Naive B cell (primary cell): ENCODE data around the gene MAP3K13. TPM values are rescaled to one million over a fixed set of nuclear protein-coding genes. Genes with fewer than 3 reads are reported as not detected.

Experiments
- ATAC-seq, 2 donors: fragments of 150-1000 bp; cut with Tn5 transposase; 2 replicates each; pipeline ENCODE4 v1.10.0; 2021; ENCODE audit warnings: low read depth in 2 of 2, mild to moderate bottlenecking in 2 of 2, moderate library complexity in 2 of 2
- DNase-seq: peaks from one replicate; pipeline ENCODE4 v3.0.0; 2022
- H3K27ac Mint-ChIP-seq, 6 donors: one replicate each; pipeline ENCODE4 v1.8.0; 2020 to 2022; ENCODE audit warnings: mild to moderate bottlenecking in 6 of 6, mixed read lengths in 6 of 6, moderate library complexity in 5 of 6, inconsistent platforms in 2 of 6
- H3K27me3 Mint-ChIP-seq, 3 donors: one replicate each; pipeline ENCODE4 v1.8.0; 2021 to 2022; ENCODE audit warnings: mixed read lengths in 3 of 3, mild to moderate bottlenecking in 1 of 3
- H3K36me3 Mint-ChIP-seq, 2 donors: one replicate each; pipeline ENCODE4 v1.8.0; 2020 to 2022; ENCODE audit warnings: mixed read lengths in 2 of 2, inconsistent platforms in 1 of 2, mild to moderate bottlenecking in 1 of 2
- H3K4me1 Mint-ChIP-seq, 3 donors: one replicate each; pipeline ENCODE4 v1.8.0; 2020 to 2022; ENCODE audit warnings: mixed read lengths in 3 of 3, inconsistent platforms in 1 of 3, mild to moderate bottlenecking in 1 of 3, moderate library complexity in 1 of 3
- H3K4me3 Mint-ChIP-seq, 8 donors: one replicate each; pipeline ENCODE4 v1.8.0; 2020 to 2022; ENCODE audit warnings: mild to moderate bottlenecking in 8 of 8, mixed read lengths in 8 of 8, moderate library complexity in 8 of 8, inconsistent platforms in 2 of 8
- H3K9me3 Mint-ChIP-seq, 7 donors: one replicate each; pipeline ENCODE4 v1.8.0; 2020 to 2022; ENCODE audit warnings: mixed read lengths in 7 of 7, mild to moderate bottlenecking in 5 of 7, inconsistent platforms in 2 of 7, moderate library complexity in 1 of 7
- polyA plus RNA-seq, 6 donors: library from polyadenylated mRNA; unstranded; fragments of 300-500 nt; fragmentation: Illumina TruSeq; gene quantifications; one replicate each; pipeline ENCODE4 v1.2.3, GENCODE V29; 2021; ENCODE audit warnings: low read depth in 6 of 6

Gene MAP3K13, protein sequence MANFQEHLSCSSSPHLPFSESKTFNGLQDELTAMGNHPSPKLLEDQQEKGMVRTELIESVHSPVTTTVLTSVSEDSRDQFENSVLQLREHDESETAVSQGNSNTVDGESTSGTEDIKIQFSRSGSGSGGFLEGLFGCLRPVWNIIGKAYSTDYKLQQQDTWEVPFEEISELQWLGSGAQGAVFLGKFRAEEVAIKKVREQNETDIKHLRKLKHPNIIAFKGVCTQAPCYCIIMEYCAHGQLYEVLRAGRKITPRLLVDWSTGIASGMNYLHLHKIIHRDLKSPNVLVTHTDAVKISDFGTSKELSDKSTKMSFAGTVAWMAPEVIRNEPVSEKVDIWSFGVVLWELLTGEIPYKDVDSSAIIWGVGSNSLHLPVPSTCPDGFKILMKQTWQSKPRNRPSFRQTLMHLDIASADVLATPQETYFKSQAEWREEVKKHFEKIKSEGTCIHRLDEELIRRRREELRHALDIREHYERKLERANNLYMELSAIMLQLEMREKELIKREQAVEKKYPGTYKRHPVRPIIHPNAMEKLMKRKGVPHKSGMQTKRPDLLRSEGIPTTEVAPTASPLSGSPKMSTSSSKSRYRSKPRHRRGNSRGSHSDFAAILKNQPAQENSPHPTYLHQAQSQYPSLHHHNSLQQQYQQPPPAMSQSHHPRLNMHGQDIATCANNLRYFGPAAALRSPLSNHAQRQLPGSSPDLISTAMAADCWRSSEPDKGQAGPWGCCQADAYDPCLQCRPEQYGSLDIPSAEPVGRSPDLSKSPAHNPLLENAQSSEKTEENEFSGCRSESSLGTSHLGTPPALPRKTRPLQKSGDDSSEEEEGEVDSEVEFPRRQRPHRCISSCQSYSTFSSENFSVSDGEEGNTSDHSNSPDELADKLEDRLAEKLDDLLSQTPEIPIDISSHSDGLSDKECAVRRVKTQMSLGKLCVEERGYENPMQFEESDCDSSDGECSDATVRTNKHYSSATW
- polyA plus RNA-seq, result 10 to 100 TPM; 39.9 to 64.9 (median 57.6) TPM

DNA sequence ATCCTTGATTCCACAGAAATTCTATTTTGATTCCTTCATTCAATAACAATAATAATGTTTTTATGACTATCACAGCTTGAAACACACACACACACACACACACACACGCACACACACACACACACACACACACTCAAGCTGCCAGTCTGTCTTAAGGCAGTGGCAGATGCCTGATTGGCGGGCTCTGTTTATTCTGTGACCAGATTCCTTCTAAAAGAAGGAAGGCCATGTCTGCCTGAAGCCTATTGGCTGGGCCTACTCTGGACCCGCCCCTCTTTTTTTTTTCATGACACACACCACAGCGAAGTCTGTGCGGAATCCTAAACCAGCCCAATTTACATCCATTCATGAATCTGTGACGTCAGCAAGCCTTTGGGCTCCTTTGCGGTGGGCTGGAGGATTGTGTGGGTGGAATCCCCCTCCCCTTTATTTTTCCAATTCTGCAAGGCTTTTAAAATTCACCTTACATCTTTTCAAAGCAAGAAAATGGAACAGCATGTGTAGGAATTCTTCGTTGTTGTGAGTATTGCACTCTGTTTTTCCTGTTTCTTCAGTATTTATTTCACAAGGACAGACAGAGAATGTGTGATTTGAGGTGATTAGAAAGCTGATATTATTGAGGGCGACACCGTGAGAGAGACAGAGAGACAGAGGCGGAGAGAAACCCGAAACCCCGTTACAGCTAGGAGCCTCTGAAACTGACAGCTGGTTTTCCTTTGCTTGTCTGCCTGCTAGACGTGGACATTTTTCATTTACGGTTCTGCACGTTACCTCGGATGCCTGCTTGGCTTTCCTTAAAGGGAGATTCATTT, at the start of gene MAP3K13:
MAP3K13 (plus strand) TSS at position 287 of the 812 bp plus-strand sequence. CDS start 65,446 bp downstream, outside the sequence.
- DNase-seq (peak; percentile 44), ATAC-seq (peak; percentile 95 to 97)
- H3K4me1 Mint-ChIP-seq, result peaks cover 8 to 15% (median 12%) of the 10 kb centered on the region in 3 donors
- H3K36me3 Mint-ChIP-seq, result peaks cover 0 to 5% of the 10 kb centered on the region in 2 donors
- H3K27me3 Mint-ChIP-seq, result peaks cover 27 to 42% (median 38%) of the 10 kb centered on the region in 3 donors
- H3K4me3 Mint-ChIP-seq, result peak within 1 kb of the TSS; percentile 82 to 91 (median 88)
- no peaks in the 10 kb centered on the region for H3K9me3 Mint-ChIP-seq
- peak within 1 kb of the TSS in 3 of 6 donors; percentile 4 to 86 (median 57) for H3K27ac Mint-ChIP-seq

DNA sequence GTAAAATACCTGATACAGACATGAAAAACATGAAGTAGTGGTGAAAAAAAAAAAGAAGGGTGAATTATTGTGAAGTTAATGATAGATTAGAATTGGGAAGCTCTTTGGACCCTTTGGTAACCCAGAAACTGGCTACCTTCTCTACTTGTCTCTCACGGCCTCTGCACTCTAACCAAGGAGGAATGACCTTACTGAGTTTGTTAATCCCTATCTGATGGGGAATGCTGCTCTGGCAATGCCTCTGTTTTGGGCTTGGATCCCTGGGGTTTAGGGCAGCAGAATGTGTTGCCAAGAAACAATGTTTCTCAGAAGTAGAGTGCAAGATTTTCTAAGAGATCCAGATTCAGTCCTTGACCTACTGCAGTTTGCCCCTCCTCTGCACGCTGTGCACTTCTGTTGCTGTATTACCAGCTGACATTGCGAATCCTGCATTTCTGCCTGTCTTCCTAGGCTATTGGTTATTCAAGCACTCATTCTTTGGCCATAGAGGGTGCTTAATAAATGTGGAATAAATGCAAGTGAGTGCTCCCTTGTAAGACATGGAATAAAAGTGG, 49.2 kb upstream of the MAP3K13 start:
- Mint-ChIP-seq H3K27ac (peak overlapping the region in 1 of 6 donors; percentile 39), H3K9me3 (peaks cover 6 to 22% (median 12%) of the 10 kb centered on the region in 7 donors), H3K4me1 (no peaks in the 10 kb centered on the region), H3K4me3 (no peak overlapping the region), H3K27me3 (peaks cover 0 to 6% (median 0%) of the 10 kb centered on the region in 3 donors), H3K36me3 (peaks cover 19 to 22% of the 10 kb centered on the region in 2 donors)
- DNase-seq (no peak), ATAC-seq (no peak)

DNA sequence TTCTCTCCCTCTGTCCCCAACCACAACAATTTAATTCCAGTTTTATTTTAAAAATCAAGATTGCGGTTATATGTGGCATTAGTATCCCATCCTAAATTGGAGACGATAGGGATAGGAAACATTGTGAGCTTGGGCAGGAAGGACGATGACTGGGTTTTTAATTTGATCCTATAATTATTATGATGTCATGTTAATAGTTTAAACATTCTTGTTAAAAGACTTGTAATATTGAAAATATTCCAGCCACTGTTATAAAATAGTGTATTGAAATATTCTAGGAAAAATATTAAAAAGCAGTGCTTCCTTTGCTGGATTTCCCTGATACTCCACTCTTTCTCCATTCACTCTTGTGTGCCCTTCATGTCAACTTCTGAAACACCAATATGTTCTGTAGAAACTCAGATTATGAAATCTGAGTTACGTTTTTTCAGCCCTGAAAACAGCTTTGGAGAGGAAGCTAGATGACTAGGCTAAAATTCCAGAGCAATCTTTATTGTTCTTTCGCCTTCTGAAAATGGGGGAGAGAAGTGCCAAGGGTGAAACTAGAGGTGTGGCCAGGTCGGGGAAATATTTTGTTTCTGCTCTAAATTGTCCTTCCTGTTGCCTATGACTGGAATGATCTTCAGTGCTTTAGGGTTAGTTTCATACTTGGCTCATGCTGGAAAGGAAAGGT, 46.1 kb upstream of the MAP3K13 start:
- Mint-ChIP-seq H3K27ac (no peak overlapping the region), H3K27me3 (peaks cover 0 to 6% (median 0%) of the 10 kb centered on the region in 3 donors), H3K9me3 (no peaks in the 10 kb centered on the region), H3K4me1 (no peaks in the 10 kb centered on the region), H3K36me3 (no peaks in the 10 kb centered on the region), H3K4me3 (no peak overlapping the region)
- DNase-seq (no peak), ATAC-seq (no peak)

DNA sequence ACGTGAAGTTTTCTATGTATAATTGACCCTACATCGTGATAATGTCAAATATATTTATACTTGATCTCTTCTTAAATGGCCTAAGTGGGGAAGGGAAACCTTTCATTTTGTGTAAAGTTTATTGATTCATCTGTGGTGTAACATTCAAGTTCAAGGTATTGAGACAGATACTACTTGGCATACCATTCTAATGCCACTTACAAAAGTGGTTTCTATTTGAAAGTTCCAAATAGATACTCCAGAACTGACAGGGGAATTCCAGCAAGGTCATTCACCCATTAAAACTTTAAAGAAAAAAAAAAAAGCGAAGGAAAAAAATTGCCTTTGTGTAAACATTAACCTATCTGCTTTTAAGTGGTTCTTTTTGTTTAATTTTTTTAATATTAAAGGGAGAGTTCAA, 45.3 kb upstream of the MAP3K13 start:
- Mint-ChIP-seq H3K4me1 (no peaks in the 10 kb centered on the region), H3K27me3 (peaks cover 0 to 6% (median 0%) of the 10 kb centered on the region in 3 donors), H3K4me3 (no peak overlapping the region), H3K36me3 (no peaks in the 10 kb centered on the region), H3K27ac (no peak overlapping the region), H3K9me3 (no peaks in the 10 kb centered on the region)
- DNase-seq, result no peak
- ATAC-seq, result no peak

DNA sequence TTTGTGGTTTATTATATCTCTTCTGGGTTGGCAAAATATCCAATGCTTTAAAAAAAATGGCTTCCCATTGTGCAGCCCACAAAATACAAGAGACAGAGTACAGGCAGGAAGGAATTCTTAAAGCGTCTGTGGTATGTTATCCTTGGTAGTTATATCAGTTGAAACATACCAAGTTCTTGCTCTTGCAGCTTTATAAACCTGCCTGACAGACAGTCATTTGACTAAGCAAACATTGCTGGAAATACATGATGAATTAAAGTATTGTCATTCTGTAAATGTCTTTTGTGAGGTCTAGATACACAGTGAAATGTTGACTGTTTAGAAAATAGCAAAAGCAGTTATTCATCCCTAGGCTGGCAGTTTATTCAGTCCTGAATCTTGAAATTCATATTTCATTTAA, 44.8 kb upstream of the MAP3K13 start:
- H3K27ac Mint-ChIP-seq, result no peak overlapping the region
- no peaks in the 10 kb centered on the region for H3K4me1 Mint-ChIP-seq
- H3K9me3 Mint-ChIP-seq, result no peaks in the 10 kb centered on the region
- DNase-seq (no peak), ATAC-seq (no peak)
- H3K36me3 Mint-ChIP-seq, result no peaks in the 10 kb centered on the region
- peaks cover 0 to 6% (median 0%) of the 10 kb centered on the region in 3 donors for H3K27me3 Mint-ChIP-seq
- H3K4me3 Mint-ChIP-seq, result no peak overlapping the region

DNA sequence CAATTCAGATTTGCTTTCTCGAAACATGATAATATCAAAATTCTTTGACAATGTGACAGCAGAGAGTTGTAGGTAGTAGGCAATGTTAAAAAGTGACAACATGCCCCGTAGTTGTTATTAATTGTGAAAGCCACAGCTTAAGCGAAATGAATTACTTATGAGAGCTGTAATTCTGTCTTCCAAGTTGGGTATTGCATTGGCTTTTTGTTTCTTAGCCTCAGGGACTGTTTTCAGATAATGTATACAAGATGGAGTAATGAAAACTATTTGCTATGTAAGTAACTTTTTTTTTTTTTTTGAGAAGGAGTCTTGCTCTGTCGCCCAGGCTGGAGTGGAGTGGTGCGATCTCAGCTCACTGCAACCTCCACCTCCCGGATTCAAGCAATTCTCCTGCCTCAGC, 43.1 kb upstream of the MAP3K13 start:
- Mint-ChIP-seq H3K4me1 (no peaks in the 10 kb centered on the region), H3K27me3 (peaks cover 0 to 6% (median 0%) of the 10 kb centered on the region in 3 donors), H3K9me3 (no peaks in the 10 kb centered on the region)

DNA sequence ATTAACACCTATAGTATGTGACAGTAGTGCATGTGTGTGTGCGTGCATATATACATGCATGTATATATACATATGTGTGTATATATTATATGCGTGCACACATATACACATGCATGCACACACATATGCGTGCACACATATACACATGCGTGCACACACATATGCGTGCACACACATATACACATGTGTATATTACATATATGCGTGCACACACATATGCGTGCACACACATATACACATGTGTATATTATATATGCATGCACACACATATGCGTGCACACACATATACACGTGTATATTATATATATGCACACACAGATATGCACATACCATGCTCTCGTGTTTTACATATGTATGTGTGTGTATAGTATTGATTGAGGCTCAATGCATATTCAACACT, 42.0 kb upstream of the MAP3K13 start:
- peaks cover 0 to 9% (median 5%) of the 10 kb centered on the region in 3 donors for H3K27me3 Mint-ChIP-seq
- no peak overlapping the region for H3K27ac Mint-ChIP-seq
- peaks cover 0 to 3% (median 0%) of the 10 kb centered on the region in 3 donors for H3K4me1 Mint-ChIP-seq
- H3K9me3 Mint-ChIP-seq, result no peaks in the 10 kb centered on the region
- ATAC-seq, result no peak
- H3K4me3 Mint-ChIP-seq, result no peak overlapping the region
- H3K36me3 Mint-ChIP-seq, result no peaks in the 10 kb centered on the region
- DNase-seq, result no peak

More for the DNA sequence above, 43.1 kb upstream of the MAP3K13 start:
- Mint-ChIP-seq H3K4me3 (no peak overlapping the region), H3K27ac (no peak overlapping the region), H3K36me3 (no peaks in the 10 kb centered on the region)
- DNase-seq (no peak), ATAC-seq (no peak)

DNA sequence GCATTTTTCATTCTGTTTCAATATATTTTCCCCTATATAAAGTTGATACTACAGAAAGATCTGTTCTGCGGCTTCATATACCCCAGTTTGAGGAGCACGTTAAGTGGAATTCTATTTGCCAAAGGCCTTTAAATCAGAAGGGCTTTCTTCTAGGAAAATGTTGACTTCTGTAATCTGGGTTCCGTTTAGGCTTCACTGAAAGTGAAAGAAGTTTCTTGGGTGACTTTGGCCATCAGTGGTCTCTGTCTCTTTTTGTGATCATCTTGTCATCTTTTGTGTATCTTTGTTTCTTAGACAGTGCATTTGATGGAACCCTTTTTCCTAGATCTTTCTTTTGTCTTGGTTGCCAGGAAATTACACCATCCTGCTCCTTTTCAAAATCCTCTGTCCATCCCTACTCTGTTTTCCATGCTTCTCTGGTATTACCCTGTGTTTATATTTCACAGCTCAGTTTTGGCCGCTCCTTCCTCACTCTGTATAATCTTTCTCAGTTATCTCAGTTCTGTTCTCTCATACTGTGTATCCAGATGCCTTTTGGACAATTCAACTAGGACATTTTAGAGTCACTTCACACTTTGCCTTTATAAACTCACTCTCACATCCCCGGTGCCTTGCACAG, 40.7 kb upstream of the MAP3K13 start:
- Mint-ChIP-seq H3K4me3 (no peak overlapping the region), H3K27ac (no peak overlapping the region), H3K36me3 (no peaks in the 10 kb centered on the region), H3K4me1 (peaks cover 0 to 4% (median 0%) of the 10 kb centered on the region in 3 donors), H3K9me3 (no peaks in the 10 kb centered on the region), H3K27me3 (peaks cover 2 to 8% (median 6%) of the 10 kb centered on the region in 3 donors)
- no peak for DNase-seq
- ATAC-seq, result no peak

DNA sequence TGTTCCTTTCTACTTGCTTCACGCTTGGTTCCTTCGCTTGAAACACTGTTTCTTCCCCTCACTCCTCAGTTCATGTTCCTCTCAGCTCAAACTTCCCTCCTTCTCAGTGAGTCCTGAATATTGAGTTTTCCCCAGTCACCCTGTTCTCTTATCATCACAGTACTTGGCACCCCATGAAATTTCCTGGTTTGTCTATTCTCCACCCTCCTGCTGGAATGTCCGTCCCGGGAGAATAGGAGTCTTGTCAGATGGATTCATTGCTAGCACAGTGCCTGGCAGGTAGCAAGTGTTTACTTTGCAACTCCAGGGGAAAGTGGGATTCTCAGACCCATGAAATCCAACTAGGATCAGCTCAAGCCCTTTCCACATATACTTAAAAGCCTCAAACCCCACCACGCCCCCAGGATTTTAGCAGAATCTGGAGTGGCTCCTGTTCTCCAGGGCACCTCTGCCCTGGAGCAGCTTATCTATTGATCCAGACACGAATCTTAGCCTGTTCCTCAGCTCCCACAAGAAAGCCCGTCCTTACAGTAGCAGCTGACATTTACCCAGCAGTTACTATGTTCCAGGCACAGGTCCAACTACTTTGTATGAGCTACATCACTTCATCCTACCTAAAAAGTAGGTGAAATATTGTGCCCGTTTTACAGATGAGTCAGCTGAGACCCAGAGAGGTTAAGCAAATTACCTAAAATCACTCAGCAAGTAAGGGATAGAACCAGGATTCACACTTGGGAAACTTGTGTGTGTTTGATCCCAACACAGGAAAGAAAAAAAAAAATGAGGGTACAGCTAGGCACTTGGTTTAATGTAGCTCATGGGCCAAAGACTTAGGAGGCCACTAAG, 36.8 kb upstream of the MAP3K13 start:
- Mint-ChIP-seq H3K9me3 (no peaks in the 10 kb centered on the region), H3K27ac (peak overlapping the region in 1 of 6 donors; percentile 5), H3K27me3 (peaks cover 4 to 8% (median 8%) of the 10 kb centered on the region in 3 donors), H3K4me1 (peaks cover 0 to 4% (median 0%) of the 10 kb centered on the region in 3 donors), H3K4me3 (peak overlapping the region in 1 of 8 donors; percentile 68), H3K36me3 (no peaks in the 10 kb centered on the region)
- ATAC-seq, result no peak
- no peak for DNase-seq

DNA sequence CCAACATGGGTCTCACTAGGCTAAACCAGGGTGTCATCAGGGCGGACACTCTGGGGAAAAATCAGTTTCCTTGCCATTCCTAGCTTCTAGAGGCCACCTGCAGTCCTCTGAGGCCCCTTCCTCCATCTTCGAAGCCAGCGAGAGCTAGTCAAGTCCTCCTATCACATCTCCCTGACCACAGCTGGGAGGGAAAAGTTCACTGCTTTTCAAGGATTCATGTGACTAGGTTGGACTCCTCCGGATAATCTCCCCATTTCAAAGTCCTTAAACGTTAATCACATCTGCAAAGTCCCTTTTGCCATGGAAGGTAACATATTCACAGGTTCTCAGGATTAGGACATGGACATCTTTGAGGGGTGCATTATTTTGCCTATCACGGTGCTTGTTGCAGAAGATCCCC, 35.9 kb upstream of the MAP3K13 start:
- no peak for ATAC-seq
- H3K27me3 Mint-ChIP-seq, result peaks cover 4 to 8% (median 8%) of the 10 kb centered on the region in 3 donors

DNA sequence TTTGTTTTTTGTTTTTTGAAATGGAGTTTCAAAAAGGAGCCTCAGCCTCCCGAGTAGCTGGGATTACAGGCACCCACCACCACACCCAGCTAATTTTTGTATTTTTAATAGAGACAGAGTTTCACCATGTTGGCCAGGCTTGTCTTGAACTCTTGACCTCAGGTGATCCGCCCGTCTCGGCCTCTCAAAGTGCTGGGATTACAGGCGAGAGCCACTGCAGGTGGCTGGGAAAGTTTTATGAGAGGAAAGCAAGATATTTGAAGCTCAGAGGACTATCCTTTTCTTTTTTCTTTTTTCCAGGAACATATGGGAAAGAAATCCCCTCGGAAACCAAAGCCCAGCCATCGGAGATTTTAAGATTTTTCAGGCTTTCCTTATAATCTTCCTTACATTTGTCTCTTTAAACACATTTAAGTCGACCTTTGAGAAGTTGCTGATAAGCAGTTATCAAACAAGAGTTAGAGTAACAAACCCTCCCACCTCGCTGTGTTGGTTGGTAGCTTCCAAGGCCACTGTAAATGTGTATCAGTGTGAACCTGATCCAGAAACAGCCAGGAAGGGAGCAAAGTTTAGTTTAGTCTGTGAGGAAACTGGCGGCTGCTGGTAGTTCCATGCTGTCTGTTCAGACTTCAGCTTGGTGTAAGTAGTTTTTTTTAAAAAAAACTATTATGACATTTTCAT, 34.5 kb upstream of the MAP3K13 start:
- DNase-seq, result no peak
- peaks cover 9 to 13% (median 11%) of the 10 kb centered on the region in 3 donors for H3K4me1 Mint-ChIP-seq
- H3K4me3 Mint-ChIP-seq, result no peak overlapping the region
- no peak for ATAC-seq
- H3K27me3 Mint-ChIP-seq, result peaks cover 4 to 8% (median 8%) of the 10 kb centered on the region in 3 donors
- no peak overlapping the region for H3K27ac Mint-ChIP-seq
- no peaks in the 10 kb centered on the region for H3K36me3 Mint-ChIP-seq
- no peaks in the 10 kb centered on the region for H3K9me3 Mint-ChIP-seq

More for the DNA sequence above, 35.9 kb upstream of the MAP3K13 start:
- no peaks in the 10 kb centered on the region for H3K9me3 Mint-ChIP-seq
- no peaks in the 10 kb centered on the region for H3K36me3 Mint-ChIP-seq
- peaks cover 1 to 4% (median 3%) of the 10 kb centered on the region in 3 donors for H3K4me1 Mint-ChIP-seq
- DNase-seq, result no peak
- H3K4me3 Mint-ChIP-seq, result no peak overlapping the region
- no peak overlapping the region for H3K27ac Mint-ChIP-seq
